Measurements from ENCODE around the gene ADARB2. TPM values are rescaled to one million over a fixed set of nuclear protein-coding genes. Genes with fewer than 3 reads are reported as not detected.

The ADARB2 gene
- total RNA-seq, 1 donor from 2014 or later, result not detected

GRCh38 chr10:1151076-1152033, 586.0 kb downstream of the ADARB2 start:
- DNase-seq (ENCODE audit: low read depth, low spot score), result no peak

GRCh38 chr10:1150638-1150955, 586.7 kb downstream of the ADARB2 start:
- no peak for DNase-seq (ENCODE audit: low read depth, low spot score)

DNA sequence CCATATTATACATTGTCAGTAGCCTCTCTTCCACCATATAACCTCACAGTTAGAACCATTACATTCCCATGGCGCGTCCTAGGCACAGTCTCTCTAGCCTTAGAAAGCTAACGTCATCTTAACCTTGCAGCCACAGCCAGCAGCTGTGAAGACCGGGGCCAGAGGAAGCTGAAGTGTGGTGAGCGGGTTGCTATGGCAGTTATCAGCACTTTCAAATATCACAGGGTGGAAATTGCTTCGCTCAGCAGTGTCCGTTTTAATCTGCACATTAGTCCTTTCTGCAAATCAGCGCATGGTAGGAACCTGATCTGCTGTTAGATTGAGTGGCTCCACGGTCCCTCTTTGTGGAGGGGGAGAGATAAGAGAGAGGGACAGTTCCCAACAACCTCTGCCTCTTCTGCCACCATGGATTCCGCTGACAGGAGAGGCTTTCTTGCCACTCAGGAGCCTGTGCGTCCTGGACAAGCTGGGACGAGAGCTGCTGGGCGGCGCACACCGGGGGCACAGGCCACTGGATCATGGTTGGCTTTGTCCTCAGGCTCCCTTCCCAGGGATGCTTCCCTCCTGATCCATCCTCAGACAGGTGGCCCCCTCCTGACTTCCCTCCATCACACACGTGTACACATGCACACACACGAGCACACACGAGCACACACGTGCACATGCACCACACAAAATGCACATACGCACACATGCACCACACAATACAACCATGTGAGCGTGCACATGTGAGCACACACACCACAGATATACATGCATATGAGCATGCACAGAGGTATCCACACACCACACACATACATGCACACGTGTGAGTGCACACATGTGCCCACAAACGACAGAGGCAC, 587.3 kb downstream of the ADARB2 start:
- peak; percentile 5 for DNase-seq (ENCODE audit: low read depth, low spot score)

DNA sequence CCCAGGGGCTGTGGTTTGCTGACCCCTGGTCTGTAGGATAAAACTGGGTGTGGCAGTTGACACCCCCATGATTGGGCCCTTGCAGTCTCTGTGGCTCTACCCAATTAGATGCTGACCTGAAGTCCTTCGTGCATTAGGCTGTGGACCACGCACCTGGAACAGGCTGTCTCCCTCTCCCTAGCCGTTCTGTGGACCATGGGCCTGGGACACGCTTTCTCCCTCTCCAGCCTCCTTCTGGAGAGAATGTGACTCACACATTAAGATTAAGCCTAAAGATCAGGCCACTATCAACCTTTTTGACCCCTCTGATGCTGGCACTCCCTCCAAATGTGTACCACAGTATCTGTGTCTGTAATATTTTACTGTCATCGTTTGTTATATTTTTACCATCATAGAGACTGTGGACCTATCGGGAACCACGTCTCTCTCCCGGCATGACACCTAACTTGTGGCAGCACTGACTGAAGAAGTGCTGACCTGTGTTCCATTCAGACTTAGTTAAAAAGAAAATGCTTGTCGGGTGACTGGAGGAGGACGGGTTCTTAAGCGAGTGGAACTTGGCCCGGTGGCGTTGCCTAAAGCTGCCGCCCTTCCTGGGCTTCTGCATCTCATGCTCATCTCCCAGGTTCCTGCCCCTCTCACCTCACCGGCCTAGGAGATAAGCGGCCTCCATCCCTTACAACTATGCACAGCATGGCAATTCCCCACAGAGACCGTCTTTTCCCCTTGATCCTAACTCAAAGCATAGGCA, 588.3 kb downstream of the ADARB2 start:
- DNase-seq (ENCODE audit: low read depth, low spot score), result no peak

- DNase-seq (ENCODE audit: low read depth, low spot score), result no peak
Observed at GRCh38 chr10:1147810-1148209, 589.5 kb downstream of the ADARB2 start.

DNA sequence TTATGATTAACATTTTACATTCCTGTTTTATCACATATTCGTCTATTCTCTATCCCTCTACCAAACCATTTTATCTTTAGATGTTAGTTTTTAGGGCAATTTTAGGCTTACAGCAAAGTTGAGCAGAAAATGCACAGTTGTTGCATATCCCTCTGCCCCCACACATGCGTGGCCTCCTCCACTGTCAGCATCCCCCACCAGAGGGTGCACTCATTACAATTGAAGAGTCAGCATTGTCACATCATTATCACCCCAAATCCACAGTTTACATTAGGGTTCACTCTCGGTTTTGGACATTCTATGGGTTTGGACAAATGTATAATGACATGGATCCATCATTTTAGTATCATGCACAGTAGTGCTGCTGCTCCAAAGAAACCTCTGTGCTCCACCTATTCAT, 594.7 kb downstream of the ADARB2 start:
- no peak for DNase-seq (ENCODE audit: low read depth, low spot score)

- DNase-seq (ENCODE audit: low read depth, low spot score), result no peak
Observed at GRCh38 chr10:1141701-1142100, 595.6 kb downstream of the ADARB2 start.

DNA sequence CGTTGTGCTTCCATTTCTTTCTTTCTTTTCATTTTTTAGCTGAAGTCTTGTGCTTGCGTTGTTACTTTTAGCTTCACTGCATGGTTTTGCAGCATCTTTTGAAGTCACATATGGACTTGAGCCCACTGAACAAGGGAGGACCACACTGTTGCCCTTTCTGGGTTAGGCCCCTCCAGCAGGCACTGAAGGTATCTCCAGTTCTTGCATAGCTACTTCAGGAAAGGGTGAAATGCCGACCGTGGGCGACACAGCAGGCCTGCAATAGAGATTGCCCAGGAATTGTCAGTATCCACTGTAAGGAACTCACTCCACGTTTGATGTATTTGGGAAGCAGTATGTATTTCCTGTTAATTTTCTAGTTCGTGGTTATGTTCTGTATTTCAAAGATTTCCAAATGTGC, 596.1 kb downstream of the ADARB2 start:
- DNase-seq (ENCODE audit: low read depth, low spot score), result no peak

GRCh38 chr10:1138529-1138928, 598.8 kb downstream of the ADARB2 start:
- no peak for DNase-seq (ENCODE audit: low read depth, low spot score)

GRCh38 chr10:1137499-1138163, 599.7 kb downstream of the ADARB2 start:
- DNase-seq (ENCODE audit: low read depth, low spot score), result no peak

DNA sequence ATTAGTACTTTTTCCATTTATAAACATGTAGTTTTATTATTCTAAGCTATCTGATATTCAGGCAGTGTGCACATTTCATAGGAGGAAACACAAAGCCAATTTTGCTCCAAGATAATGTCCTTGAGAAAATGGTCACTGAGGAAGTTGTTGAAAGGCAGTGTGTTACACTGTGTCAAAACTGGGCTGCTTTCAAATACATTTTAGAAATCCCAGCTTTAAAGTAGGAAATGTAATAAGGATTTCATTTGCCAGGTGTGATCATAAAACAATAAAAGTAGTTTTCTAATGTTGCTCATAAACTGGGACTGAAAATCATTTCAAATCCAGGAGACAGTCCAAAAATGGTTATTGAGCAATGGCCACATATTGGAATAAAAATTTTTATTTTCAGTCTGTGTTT, 601.1 kb downstream of the ADARB2 start:
- no peak for DNase-seq (ENCODE audit: low read depth, low spot score)

- no peak for DNase-seq (ENCODE audit: low read depth, low spot score)
Observed at GRCh38 chr10:1134156-1134555, 603.2 kb downstream of the ADARB2 start.

- no peak for DNase-seq (ENCODE audit: low read depth, low spot score)
Observed at GRCh38 chr10:1133495-1134045, 603.8 kb downstream of the ADARB2 start.

- DNase-seq (ENCODE audit: low read depth, low spot score), result no peak
Observed at GRCh38 chr10:1132584-1132983, 604.7 kb downstream of the ADARB2 start.

DNA sequence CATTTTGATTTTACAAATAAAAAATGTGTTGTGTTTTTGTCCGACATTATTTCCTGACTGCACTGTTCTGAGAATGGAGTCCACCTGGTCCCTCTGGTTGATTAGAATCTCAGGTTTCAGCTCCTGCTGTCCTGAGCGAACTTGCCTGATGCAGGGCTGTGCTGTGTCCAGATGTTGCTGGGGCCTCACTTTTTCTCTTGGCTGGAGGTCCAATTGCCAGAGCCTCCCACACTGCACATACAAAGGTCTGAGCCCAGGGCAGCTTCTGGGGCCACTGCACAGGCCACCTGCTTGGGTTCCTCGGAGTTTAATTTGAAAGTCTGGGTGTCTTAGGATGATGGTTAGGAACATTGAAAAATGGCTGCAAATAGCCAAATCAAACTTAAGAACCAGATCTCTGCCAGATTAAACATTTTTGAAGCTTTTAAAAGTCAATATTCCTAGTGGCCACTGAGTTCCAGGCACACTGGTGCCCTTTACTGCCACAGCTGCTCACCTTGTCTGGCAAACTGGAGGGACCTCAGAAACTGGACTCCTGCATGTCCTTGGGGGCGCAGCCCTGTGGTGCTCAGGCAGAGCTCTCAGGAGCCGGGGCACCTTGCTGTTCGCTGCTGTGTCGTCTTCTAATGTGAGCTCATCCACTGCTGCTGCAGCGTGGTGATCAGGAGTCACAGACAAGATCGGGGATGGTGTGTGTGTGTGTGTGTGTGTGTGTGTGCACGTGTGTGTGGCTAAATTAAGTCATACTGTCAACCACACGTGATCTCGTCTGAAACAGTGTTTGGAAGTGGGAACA, 606.1 kb downstream of the ADARB2 start:
- no peak for DNase-seq (ENCODE audit: low read depth, low spot score)

- no peak for DNase-seq (ENCODE audit: low read depth, low spot score)
Observed at GRCh38 chr10:1130226-1130625, 607.1 kb downstream of the ADARB2 start.

DNA sequence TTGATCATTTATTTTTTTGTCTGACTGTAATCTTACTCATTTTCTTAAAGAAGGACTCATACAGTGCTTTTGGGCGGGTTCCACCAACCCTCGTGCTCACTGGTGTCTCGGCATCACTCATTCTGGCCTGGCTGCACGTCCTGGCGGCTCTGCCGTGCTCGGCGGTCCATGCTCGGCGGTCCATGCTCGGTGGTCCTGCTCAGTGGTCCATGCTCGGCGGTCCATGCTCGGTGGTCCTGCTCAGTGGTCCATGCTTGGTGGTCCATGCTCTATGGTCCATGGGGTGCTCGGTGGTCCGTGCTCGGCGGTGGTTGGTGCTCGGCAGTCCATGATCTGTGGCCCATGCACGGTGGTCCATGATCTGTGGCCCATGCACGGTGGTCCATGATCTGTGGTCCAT, 608.7 kb downstream of the ADARB2 start:
- no peak for DNase-seq (ENCODE audit: low read depth, low spot score)

DNA sequence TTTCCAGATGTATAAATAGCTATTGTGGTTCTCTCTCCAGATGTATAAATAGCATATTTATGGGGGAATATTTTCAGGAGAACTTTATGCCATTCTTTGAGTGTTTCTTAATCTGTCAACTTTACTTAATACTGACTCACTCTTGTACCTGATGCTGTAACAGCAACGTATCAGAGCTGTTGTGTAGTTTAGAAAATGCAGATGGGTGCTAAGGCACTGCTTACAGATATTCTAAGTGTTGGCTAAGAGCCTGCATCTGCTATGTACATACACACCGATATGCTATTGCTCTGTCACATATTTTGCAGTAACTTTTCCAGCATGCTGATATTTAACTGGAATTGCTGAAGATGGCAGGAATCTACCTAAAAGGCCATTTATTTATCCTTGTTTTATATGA, 609.2 kb downstream of the ADARB2 start:
- no peak for DNase-seq (ENCODE audit: low read depth, low spot score)

DNA sequence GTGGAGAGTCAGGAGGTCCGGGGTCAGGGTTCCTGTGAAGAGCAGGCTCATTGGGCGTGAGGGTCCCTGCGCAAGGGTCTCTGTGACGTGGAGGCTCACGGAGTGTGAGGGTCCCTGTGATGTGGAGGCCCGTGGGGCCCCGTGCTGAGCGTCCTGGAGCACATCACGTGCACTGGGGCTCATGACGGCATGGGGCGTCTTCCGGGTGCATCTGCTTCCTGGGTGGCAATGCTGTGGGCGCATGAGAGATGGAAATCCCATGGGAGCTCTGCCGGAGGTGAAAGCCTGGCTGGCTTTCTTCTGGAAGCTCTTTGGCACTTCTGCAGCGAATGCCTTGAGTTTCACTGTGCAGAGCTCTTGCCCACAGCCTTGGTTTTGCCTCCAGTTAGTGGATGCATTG, 609.7 kb downstream of the ADARB2 start:
- no peak for DNase-seq (ENCODE audit: low read depth, low spot score)
